ENCODE data around the gene POM121. TPM values are rescaled to one million over a fixed set of nuclear protein-coding genes. Genes with fewer than 3 reads are reported as not detected.
"Not testable (repeated sequence)": the region's sequence is repeated elsewhere in the genome, so short reads cannot be mapped to it uniquely, and the experiment has no call there.

POM121 gene
- total and polyA plus RNA-seq, 2 donors (not counting 3 experiments of a cell fraction or from before 2014, with no cell fraction given), result 12.3 to 47.8 TPM

GRCh38 chr7:72974781-72975180 lies 49.9 kb downstream of the POM121 start:
- H2AFZ ChIP-seq (ENCODE audit: low read depth, low read length); H3K36me3 ChIP-seq (ENCODE audit: control insufficient read depth in 2 of 2, extremely low read depth in 1 of 2, insufficient read depth in 2 of 2, low read length in 2 of 2); DNase-seq (ENCODE audit: low read depth, low spot score); H3K4me3 ChIP-seq (replicated peaks in 1 of 3; ENCODE audit: insufficient read depth in 1 of 3, low read depth in 1 of 3, low read length in 3 of 3); H3K79me2 ChIP-seq (ENCODE audit: control insufficient read depth, insufficient read depth, low read length); H3K9me1 ChIP-seq (replicated peaks; ENCODE audit: control insufficient read depth, extremely low read depth, insufficient read depth, low read length); intact Hi-C loops (cut with micrococcal nuclease); H3K4me1 ChIP-seq (ENCODE audit: control insufficient read depth, extremely low read depth, insufficient read depth, low read length); BruUV-seq (replicated peaks); POLR2A ChIA-PET; H3K27me3 ChIP-seq (ENCODE audit: control insufficient read depth in 2 of 2, insufficient read depth in 2 of 2, low read length in 2 of 2); CTCF ChIA-PET; H3K9me3 ChIP-seq (replicated peaks; ENCODE audit: control insufficient read depth, insufficient read depth, low read length); H3K4me2 ChIP-seq (ENCODE audit: insufficient read depth, low read length); FAIRE-seq; dilution Hi-C loops (cut with MboI; ENCODE audit: extremely low pct_ligation_motif_present, low sequenced_read_pairs); H4K20me1 ChIP-seq (replicated peaks; ENCODE audit: control insufficient read depth, extremely low read depth, insufficient read depth, low read length); H3K9ac ChIP-seq (replicated peaks; ENCODE audit: extremely low read depth, insufficient read depth, low read length); H3K27ac ChIP-seq (ENCODE audit: insufficient read depth, low read depth, low read length): not testable (repeated sequence)

DNA sequence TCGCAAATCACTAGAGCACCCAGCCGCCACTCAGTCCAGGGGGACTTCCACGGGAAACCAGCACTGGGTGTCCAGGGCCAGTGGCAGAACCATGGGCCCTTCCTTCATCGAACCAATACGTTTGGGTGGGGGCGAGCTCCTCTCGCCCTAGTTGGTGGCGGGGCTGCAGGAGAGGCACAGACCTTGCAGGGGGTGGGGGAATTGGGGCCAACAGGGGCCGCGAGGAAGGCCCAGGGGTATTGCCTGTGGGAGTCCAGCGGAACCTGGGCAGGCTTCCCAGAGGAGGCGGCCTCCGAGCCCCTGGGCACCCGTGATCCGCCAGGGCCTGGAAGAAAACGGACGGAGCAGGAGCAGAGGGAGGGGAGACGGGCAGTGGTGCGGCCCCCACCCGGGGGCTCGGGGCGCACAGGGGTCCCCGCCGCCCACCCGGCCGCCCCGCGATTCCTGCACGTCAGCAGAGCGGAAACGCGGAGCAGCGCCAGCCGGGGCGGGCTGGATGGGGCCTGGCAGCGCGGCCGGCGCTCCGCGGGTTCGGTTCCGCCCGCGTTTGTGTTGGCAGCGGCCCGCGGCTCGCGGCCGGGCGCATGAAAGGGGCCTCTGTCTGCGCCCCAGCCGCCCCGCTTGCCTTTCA lies 50.9 kb downstream of the POM121 start:
- H3K4me3 ChIP-seq (replicated peaks in 1 of 3; ENCODE audit: insufficient read depth in 1 of 3, low read depth in 1 of 3, low read length in 3 of 3); H3K9me1 ChIP-seq (replicated peaks; ENCODE audit: control insufficient read depth, extremely low read depth, insufficient read depth, low read length); FAIRE-seq; BruUV-seq (replicated peaks); dilution Hi-C loops (cut with MboI; ENCODE audit: extremely low pct_ligation_motif_present, low sequenced_read_pairs); POLR2A ChIA-PET; H3K27me3 ChIP-seq (ENCODE audit: control insufficient read depth in 2 of 2, insufficient read depth in 2 of 2, low read length in 2 of 2); H3K36me3 ChIP-seq (ENCODE audit: control insufficient read depth in 2 of 2, extremely low read depth in 1 of 2, insufficient read depth in 2 of 2, low read length in 2 of 2); H4K20me1 ChIP-seq (replicated peaks; ENCODE audit: control insufficient read depth, extremely low read depth, insufficient read depth, low read length); intact Hi-C loops (cut with micrococcal nuclease); H2AFZ ChIP-seq (ENCODE audit: low read depth, low read length); H3K9ac ChIP-seq (replicated peaks; ENCODE audit: extremely low read depth, insufficient read depth, low read length); CTCF ChIA-PET; H3K9me3 ChIP-seq (replicated peaks; ENCODE audit: control insufficient read depth, insufficient read depth, low read length); H3K4me1 ChIP-seq (ENCODE audit: control insufficient read depth, extremely low read depth, insufficient read depth, low read length); H3K79me2 ChIP-seq (ENCODE audit: control insufficient read depth, insufficient read depth, low read length); DNase-seq (ENCODE audit: low read depth, low spot score); H3K4me2 ChIP-seq (ENCODE audit: insufficient read depth, low read length); H3K27ac ChIP-seq (ENCODE audit: insufficient read depth, low read depth, low read length): not testable (repeated sequence)

DNA sequence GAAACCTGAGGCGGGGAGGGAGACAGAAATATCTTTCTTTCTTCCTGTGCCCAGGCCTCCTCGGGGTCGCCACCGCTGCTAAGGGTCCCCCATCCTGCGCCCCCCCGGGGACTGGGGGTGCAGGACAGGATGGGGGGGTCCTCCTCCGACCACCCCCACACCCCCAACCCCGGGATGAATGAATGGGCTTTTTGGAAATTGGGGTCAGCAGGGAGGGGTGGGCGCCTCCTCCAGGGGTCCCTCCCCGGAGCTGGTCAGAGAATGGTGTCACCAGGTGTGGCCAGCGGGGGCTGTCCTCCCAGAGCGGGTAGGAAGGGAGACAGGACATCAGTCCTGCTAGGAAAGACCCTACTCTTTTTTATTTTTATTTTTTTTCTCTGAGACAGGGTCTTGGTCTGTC lies 51.5 kb downstream of the POM121 start:
- FAIRE-seq; H3K4me1 ChIP-seq (ENCODE audit: control insufficient read depth, extremely low read depth, insufficient read depth, low read length); H3K79me2 ChIP-seq (ENCODE audit: control insufficient read depth, insufficient read depth, low read length); BruUV-seq (replicated peaks); dilution Hi-C loops (cut with MboI; ENCODE audit: extremely low pct_ligation_motif_present, low sequenced_read_pairs); H3K36me3 ChIP-seq (ENCODE audit: control insufficient read depth in 2 of 2, extremely low read depth in 1 of 2, insufficient read depth in 2 of 2, low read length in 2 of 2); intact Hi-C loops (cut with micrococcal nuclease); DNase-seq (ENCODE audit: low read depth, low spot score); H3K9me1 ChIP-seq (replicated peaks; ENCODE audit: control insufficient read depth, extremely low read depth, insufficient read depth, low read length); H3K27ac ChIP-seq (ENCODE audit: insufficient read depth, low read depth, low read length); POLR2A ChIA-PET; H3K9ac ChIP-seq (replicated peaks; ENCODE audit: extremely low read depth, insufficient read depth, low read length); H4K20me1 ChIP-seq (replicated peaks; ENCODE audit: control insufficient read depth, extremely low read depth, insufficient read depth, low read length); H2AFZ ChIP-seq (ENCODE audit: low read depth, low read length); CTCF ChIA-PET; H3K4me3 ChIP-seq (replicated peaks in 1 of 3; ENCODE audit: insufficient read depth in 1 of 3, low read depth in 1 of 3, low read length in 3 of 3); H3K4me2 ChIP-seq (ENCODE audit: insufficient read depth, low read length); H3K9me3 ChIP-seq (replicated peaks; ENCODE audit: control insufficient read depth, insufficient read depth, low read length); H3K27me3 ChIP-seq (ENCODE audit: control insufficient read depth in 2 of 2, insufficient read depth in 2 of 2, low read length in 2 of 2): not testable (repeated sequence)

DNA sequence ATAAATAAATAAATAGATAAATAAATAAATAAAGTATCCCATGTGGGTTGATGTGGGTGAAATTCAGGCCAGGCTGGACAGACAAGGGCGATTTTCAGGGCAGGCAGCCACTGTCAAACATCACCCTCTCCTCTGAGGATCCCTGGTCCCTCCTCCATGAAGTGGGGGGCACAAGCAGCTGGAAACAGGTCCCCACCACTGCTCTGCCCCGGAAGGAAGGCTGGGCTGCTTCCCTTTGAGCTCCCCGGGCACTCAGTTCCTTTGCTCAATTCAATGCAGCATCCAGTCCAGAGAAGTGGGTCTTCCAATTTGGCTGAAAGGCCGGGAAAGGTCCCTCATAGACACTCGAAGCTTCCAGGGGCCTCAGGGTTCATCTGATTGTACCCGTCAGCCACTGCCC lies 55.5 kb downstream of the POM121 start:
- BruUV-seq (replicated peaks); H3K9ac ChIP-seq (replicated peaks; ENCODE audit: extremely low read depth, insufficient read depth, low read length); intact Hi-C loops (cut with micrococcal nuclease): not testable (repeated sequence)

More for the DNA sequence above, 55.5 kb downstream of the POM121 start:
- H3K9me1 ChIP-seq (replicated peaks; ENCODE audit: control insufficient read depth, extremely low read depth, insufficient read depth, low read length); H2AFZ ChIP-seq (ENCODE audit: low read depth, low read length); CTCF ChIA-PET; H3K27ac ChIP-seq (ENCODE audit: insufficient read depth, low read depth, low read length); H3K4me2 ChIP-seq (ENCODE audit: insufficient read depth, low read length); H3K27me3 ChIP-seq (ENCODE audit: control insufficient read depth in 2 of 2, insufficient read depth in 2 of 2, low read length in 2 of 2); FAIRE-seq; H3K4me1 ChIP-seq (ENCODE audit: control insufficient read depth, extremely low read depth, insufficient read depth, low read length); H3K4me3 ChIP-seq (replicated peaks in 1 of 3; ENCODE audit: insufficient read depth in 1 of 3, low read depth in 1 of 3, low read length in 3 of 3); H3K36me3 ChIP-seq (ENCODE audit: control insufficient read depth in 2 of 2, extremely low read depth in 1 of 2, insufficient read depth in 2 of 2, low read length in 2 of 2); H3K79me2 ChIP-seq (ENCODE audit: control insufficient read depth, insufficient read depth, low read length); H4K20me1 ChIP-seq (replicated peaks; ENCODE audit: control insufficient read depth, extremely low read depth, insufficient read depth, low read length); DNase-seq (ENCODE audit: low read depth, low spot score); dilution Hi-C loops (cut with MboI; ENCODE audit: extremely low pct_ligation_motif_present, low sequenced_read_pairs); POLR2A ChIA-PET; H3K9me3 ChIP-seq (replicated peaks; ENCODE audit: control insufficient read depth, insufficient read depth, low read length): not testable (repeated sequence)
